ENCODE measurements around the gene SOHLH1.

GRCh38 chr9:135684691-135685090, 14.6 kb downstream of the SOHLH1 start:
- TF ChIP-seq, protein P1, sequence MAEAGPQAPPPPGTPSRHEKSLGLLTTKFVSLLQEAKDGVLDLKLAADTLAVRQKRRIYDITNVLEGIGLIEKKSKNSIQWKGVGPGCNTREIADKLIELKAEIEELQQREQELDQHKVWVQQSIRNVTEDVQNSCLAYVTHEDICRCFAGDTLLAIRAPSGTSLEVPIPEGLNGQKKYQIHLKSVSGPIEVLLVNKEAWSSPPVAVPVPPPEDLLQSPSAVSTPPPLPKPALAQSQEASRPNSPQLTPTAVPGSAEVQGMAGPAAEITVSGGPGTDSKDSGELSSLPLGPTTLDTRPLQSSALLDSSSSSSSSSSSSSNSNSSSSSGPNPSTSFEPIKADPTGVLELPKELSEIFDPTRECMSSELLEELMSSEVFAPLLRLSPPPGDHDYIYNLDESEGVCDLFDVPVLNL (CRISPR knock-in tag; IDR thresholded peaks at IDR 0.05; ENCODE audit: borderline replicate concordance, low read depth): no peak
- no peak for TF ChIP-seq ATF1 (CRISPR knock-in tag; IDR thresholded peaks at IDR 0.05)

Measured in WTC11 (cell line).